IMR-90 (cell line): ENCODE results near the gene PARD6G. TPM values are rescaled to one million over a fixed set of nuclear protein-coding genes. Genes with fewer than 3 reads are reported as not detected.

Experiments
- ATAC-seq: fragments of 200-7000 bp; cut with Tn5 transposase; 2 replicates; pipeline ENCODE4 v1.9.1; 2020; ENCODE audit warnings: low read depth, mild to moderate bottlenecking, moderate library complexity
- BruUV-seq: library from RNA; stranded (reverse); fragments of 400-500 nt; replicated peaks from 2 replicates; lab custom pipeline; 2021; lab: Mats Ljungman, UMichigan
- CTCF ChIA-PET: fragments of 300-600 bp; formaldehyde crosslinking; extraction: SDS; loops from one replicate; lab custom pipeline; 2021; ENCODE audit warnings: antibody characterized with exemption; lab: Yijun Ruan, JAX
- POLR2A ChIA-PET: fragments of 300-600 bp; sonication (Branson Sonifier 250); formaldehyde crosslinking; loops from one replicate; lab custom pipeline; 2022; ENCODE audit warnings: antibody characterized with exemption; ENCODE audit not compliant: unreplicated experiment; lab: Charles Lee
- DNase-seq: peaks from one replicate; pipeline ENCODE4 v3.0.0; 2013
- H2AFZ ChIP-seq: replicated peaks from 2 replicates; pipeline ENCODE3; 2013; ENCODE audit warnings: low read length, mild to moderate bottlenecking; ENCODE audit not compliant: poor library complexity
- H2AK5ac ChIP-seq: 2 replicates; pipeline ENCODE4 v1.6.1; 2013; ENCODE audit warnings: low read depth, low read length, inconsistent platforms
- H2AK9ac ChIP-seq: replicated peaks from 2 replicates; pipeline ENCODE3; 2013; ENCODE audit warnings: mild to moderate bottlenecking, low read depth, low read length, moderate library complexity; ENCODE audit not compliant: poor library complexity
- H2BK120ac ChIP-seq: 2 replicates; pipeline ENCODE4 v1.6.1; 2013; ENCODE audit warnings: low read depth, low read length, inconsistent platforms
- H2BK15ac ChIP-seq: 3 replicates; pipeline ENCODE4 v1.6.1; 2013; ENCODE audit warnings: low read depth, low read length, inconsistent platforms
- H2BK20ac ChIP-seq: 2 replicates; pipeline ENCODE4 v1.6.1; 2013; ENCODE audit warnings: low read depth, mild to moderate bottlenecking, inconsistent platforms, low read length, moderate library complexity
- H2BK5ac ChIP-seq: 2 replicates; pipeline ENCODE4 v1.6.1; 2013; ENCODE audit warnings: mild to moderate bottlenecking, low read depth, low read length, inconsistent platforms; ENCODE audit not compliant: poor library complexity, severe bottlenecking
- H3K14ac ChIP-seq: replicated peaks from 2 replicates; pipeline ENCODE4 v1.6.1; 2013; ENCODE audit warnings: low read depth, low read length, inconsistent platforms
- H3K18ac ChIP-seq: 2 replicates; pipeline ENCODE4 v1.6.1; 2013; ENCODE audit warnings: low read depth, low read length, control low read depth
- H3K23ac ChIP-seq: 2 replicates; pipeline ENCODE4 v1.6.1; 2013; ENCODE audit warnings: low read depth, low read length, inconsistent platforms
- H3K27ac ChIP-seq: 2 replicates; pipeline ENCODE4 v1.5.1; 2013; ENCODE audit warnings: mild to moderate bottlenecking, control low read depth, low read length; ENCODE audit not compliant: insufficient read depth
- H3K27me3 ChIP-seq: 2 replicates; pipeline ENCODE4 v1.6.1; 2013; ENCODE audit warnings: low read length; ENCODE audit not compliant: control insufficient read depth, insufficient read depth
- H3K36me3 ChIP-seq: 2 replicates; pipeline ENCODE4 v1.6.1; 2013; ENCODE audit warnings: low read length, mixed read lengths; ENCODE audit not compliant: control insufficient read depth, insufficient read depth
- H3K4ac ChIP-seq: 2 replicates; pipeline ENCODE4 v1.6.1; 2013; ENCODE audit warnings: low read depth, low read length, inconsistent platforms
- H3K4me1 ChIP-seq: 2 replicates; pipeline ENCODE4 v1.6.1; 2013; ENCODE audit warnings: low read length, mixed read lengths; ENCODE audit not compliant: control insufficient read depth, insufficient read depth
- H3K4me2 ChIP-seq: 2 replicates; pipeline ENCODE4 v1.6.1; 2013; ENCODE audit warnings: low read depth, mild to moderate bottlenecking, control low read depth, low read length, moderate library complexity
- H3K4me3 ChIP-seq: 2 replicates; pipeline ENCODE4 v1.5.1; 2013; ENCODE audit warnings: low read depth, mild to moderate bottlenecking, control low read depth, low read length, moderate library complexity; ENCODE audit not compliant: insufficient read depth
- H3K56ac ChIP-seq: 2 replicates; pipeline ENCODE4 v1.6.1; 2013; ENCODE audit warnings: low read length, inconsistent platforms; ENCODE audit not compliant: insufficient read depth; ENCODE audit errors: extremely low read depth
- H3K79me1 ChIP-seq, 2 experiments: 2 replicates each; pipeline ENCODE4 v1.6.1; 2013; ENCODE audit warnings: low read length in 2 of 2, inconsistent platforms in 1 of 2, low read depth in 1 of 2
- H3K9ac ChIP-seq: 2 replicates; pipeline ENCODE4 v1.6.1; 2013; ENCODE audit warnings: low read depth, low read length, control low read depth
- H3K9me1 ChIP-seq: 2 replicates; pipeline ENCODE4 v1.6.1; 2013; ENCODE audit warnings: low read length, inconsistent platforms; ENCODE audit not compliant: insufficient read depth
- H3K9me3 ChIP-seq: 2 replicates; pipeline ENCODE4 v1.6.1; 2013; ENCODE audit warnings: low read length; ENCODE audit not compliant: control insufficient read depth, insufficient read depth
- H4K20me1 ChIP-seq: 2 replicates; pipeline ENCODE4 v1.6.1; 2013; ENCODE audit warnings: low read length, inconsistent platforms; ENCODE audit not compliant: insufficient read depth
- H4K5ac ChIP-seq: 2 replicates; pipeline ENCODE4 v1.6.1; 2013; ENCODE audit warnings: mild to moderate bottlenecking, low read depth, low read length, control low read depth
- H4K8ac ChIP-seq, 2 experiments: 2 replicates each; pipeline ENCODE4 v1.6.1; 2013; ENCODE audit warnings: low read depth in 2 of 2, low read length in 2 of 2, control low read depth in 1 of 2, inconsistent platforms in 1 of 2
- H4K91ac ChIP-seq: 2 replicates; pipeline ENCODE4 v1.6.1; 2013; ENCODE audit warnings: low read depth, low read length, inconsistent platforms; ENCODE audit not compliant: insufficient read depth
- BHLHE40 ChIP-seq: fragments of 150-350 bp; IDR thresholded peaks from 2 replicates; pipeline ENCODE4 v1.6.1; 2016; ENCODE audit warnings: mild to moderate bottlenecking, low read depth, low read length
- CEBPB ChIP-seq: IDR thresholded peaks from 2 replicates; pipeline ENCODE4 v1.6.1; 2012; ENCODE audit warnings: low read depth, low read length, improper control_type of control experiment
- CHD1 ChIP-seq: IDR thresholded peaks from 2 replicates; pipeline ENCODE4 v1.6.1; 2012; ENCODE audit warnings: low read depth, low read length, improper control_type of control experiment
- CTCF ChIP-seq: conservative IDR thresholded peaks from 2 replicates; pipeline ENCODE4 v1.5.1; 2012; ENCODE audit warnings: mild to moderate bottlenecking, low read depth, low read length, improper control_type of control experiment
- MAZ ChIP-seq: IDR thresholded peaks from 2 replicates; pipeline ENCODE4 v1.6.1; 2012; ENCODE audit warnings: low read depth, mild to moderate bottlenecking, low read length, improper control_type of control experiment, moderate library complexity, borderline replicate concordance
- NFE2L2 ChIP-seq: fragments of 150-350 bp; IDR thresholded peaks from 2 replicates; pipeline ENCODE4 v1.6.1; 2016; ENCODE audit warnings: low read depth, mild to moderate bottlenecking, low read length
- RAD21 ChIP-seq: IDR thresholded peaks from 2 replicates; pipeline ENCODE4 v1.6.1; 2012; ENCODE audit warnings: low read length, improper control_type of control experiment
- RCOR1 ChIP-seq: IDR thresholded peaks from 2 replicates; pipeline ENCODE4 v1.6.1; 2012; ENCODE audit warnings: mild to moderate bottlenecking, low read length, improper control_type of control experiment; ENCODE audit not compliant: insufficient replicate concordance
- SMC3 ChIP-seq: fragments of 150-350 bp; IDR thresholded peaks from 2 replicates; pipeline ENCODE4 v1.6.1; 2016; ENCODE audit warnings: low read depth, mild to moderate bottlenecking, antibody characterized with exemption, low read length, moderate library complexity
- WGBS, 2 experiments: methylation state at CpG; one replicate each; pipeline versions ENCODE4 v1.1.5 to v1.1.7; 2013; ENCODE audit warnings: missing lambda C conversion rate in 2 of 2; ENCODE audit not compliant: insufficient read length in 1 of 2; ENCODE audit errors: extremely low coverage in 2 of 2; 5-methylcytosine and 5-hydroxymethylcytosine counted together
- dilution Hi-C: fragments of 300-500 bp; cut with HindIII; formaldehyde crosslinking; loops from one replicate; pipeline ENCODE4 v1.14.3; 2018; ENCODE audit warnings: low sequenced_read_pairs; ENCODE audit not compliant: unreplicated experiment
- in situ Hi-C: fragments of 300-500 bp; cut with MboI; formaldehyde crosslinking; loops from 3 replicates; pipeline ENCODE4 v1.14.3; 2019; ENCODE audit warnings: low sequenced_read_pairs, inconsistent platforms, mixed read lengths
- intact Hi-C: fragments of 100-400 bp; cut with micrococcal nuclease; formaldehyde crosslinking; loops from 2 replicates; pipeline ENCODE4 v1.10.0; 2022
- polyA plus RNA-seq, 3 experiments: library from polyadenylated mRNA; depleted of rRNA; stranded (reverse); fragments of >200 nt; gene quantifications; 2 replicates each; pipeline ENCODE4 v1.2.3, GENCODE V29; 2012; ENCODE audit warnings: low replicate concordance in 1 of 3
- total RNA-seq: library from RNA; depleted of rRNA; stranded (reverse); fragments of >200 nt; gene quantifications from 2 replicates; pipeline ENCODE4 v1.2.3, GENCODE V29; 2012
- TF ChIP-seq, protein P1 (sequence below): fragments of 150-350 bp; IDR thresholded peaks from 2 replicates; pipeline ENCODE4 v1.6.1; 2016; ENCODE audit warnings: low read depth, mild to moderate bottlenecking, low read length, moderate library complexity, borderline replicate concordance
- TF ChIP-seq, protein P2 (sequence below): fragments of 150-350 bp; IDR thresholded peaks from 2 replicates; pipeline ENCODE4 v1.6.1; 2017; ENCODE audit warnings: mild to moderate bottlenecking, antibody characterized with exemption, low read length, low read depth

The PARD6G gene
- total and polyA plus RNA-seq, 2 of the 4 experiments (the other 2 are of a cell fraction), result 2.5 to 4.6 TPM

GRCh38 chr18:80250740-80251364, 3.5 kb upstream of the PARD6G start:
- H4K5ac ChIP-seq, result no peak overlapping the region
- H3K27ac ChIP-seq, result no peak overlapping the region
- H3K14ac ChIP-seq, result no peak overlapping the region
- H3K27me3 ChIP-seq, result no peaks in the 10 kb centered on the region; the same call in 1 of the 2 replicates
- no peak overlapping the region for H3K4me2 ChIP-seq
- no peak overlapping the region for H2AK9ac ChIP-seq
- H4K91ac ChIP-seq, result no peak overlapping the region
- H3K79me1 ChIP-seq, result 0 out of 4 replicates have a peak, but pooled peaks cover 0 to 4% of the 10 kb centered on the region in 2 experiments
- no peak overlapping the region for H4K8ac ChIP-seq
- H3K4me3 ChIP-seq, result no peak overlapping the region
- H2BK15ac ChIP-seq, result no peak overlapping the region
- no peak overlapping the region for H2BK5ac ChIP-seq
- intact Hi-C loops (no loop called here), dilution Hi-C loops (no loop called here), in situ Hi-C loops (no loop called here)
- ATAC-seq, result no peak
- POLR2A ChIA-PET, result no interaction called here
- CTCF ChIA-PET, result no interaction called here
- H3K9me3 ChIP-seq, result no peaks in the 10 kb centered on the region
- no peak overlapping the region for H3K9ac ChIP-seq
- no peak overlapping the region for H3K18ac ChIP-seq
- BruUV-seq, result no TSS peak
- no peak overlapping the region for H3K4ac ChIP-seq
- H2BK120ac ChIP-seq, result no peak overlapping the region
- no peak overlapping the region for H3K23ac ChIP-seq
- H2AK5ac ChIP-seq, result no peak overlapping the region
- no peaks in the 10 kb centered on the region for H4K20me1 ChIP-seq
- no CpG with 5 or more reads among the region's 6 CpGs for WGBS, 2 experiments
- no peak for DNase-seq
- no peak overlapping the region for H2BK20ac ChIP-seq
- H3K9me1 ChIP-seq, result no peaks in the 10 kb centered on the region
- TF ChIP-seq RCOR1 (no peak), SMC3 (no peak), RAD21 (no peak), NFE2L2 (no peak), MAZ (no peak), CTCF (no peak), CHD1 (no peak), BHLHE40 (no peak), CEBPB (no peak)
- TF ChIP-seq, protein P1, sequence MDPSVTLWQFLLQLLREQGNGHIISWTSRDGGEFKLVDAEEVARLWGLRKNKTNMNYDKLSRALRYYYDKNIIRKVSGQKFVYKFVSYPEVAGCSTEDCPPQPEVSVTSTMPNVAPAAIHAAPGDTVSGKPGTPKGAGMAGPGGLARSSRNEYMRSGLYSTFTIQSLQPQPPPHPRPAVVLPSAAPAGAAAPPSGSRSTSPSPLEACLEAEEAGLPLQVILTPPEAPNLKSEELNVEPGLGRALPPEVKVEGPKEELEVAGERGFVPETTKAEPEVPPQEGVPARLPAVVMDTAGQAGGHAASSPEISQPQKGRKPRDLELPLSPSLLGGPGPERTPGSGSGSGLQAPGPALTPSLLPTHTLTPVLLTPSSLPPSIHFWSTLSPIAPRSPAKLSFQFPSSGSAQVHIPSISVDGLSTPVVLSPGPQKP, result no peak
- TF ChIP-seq, protein P2, sequence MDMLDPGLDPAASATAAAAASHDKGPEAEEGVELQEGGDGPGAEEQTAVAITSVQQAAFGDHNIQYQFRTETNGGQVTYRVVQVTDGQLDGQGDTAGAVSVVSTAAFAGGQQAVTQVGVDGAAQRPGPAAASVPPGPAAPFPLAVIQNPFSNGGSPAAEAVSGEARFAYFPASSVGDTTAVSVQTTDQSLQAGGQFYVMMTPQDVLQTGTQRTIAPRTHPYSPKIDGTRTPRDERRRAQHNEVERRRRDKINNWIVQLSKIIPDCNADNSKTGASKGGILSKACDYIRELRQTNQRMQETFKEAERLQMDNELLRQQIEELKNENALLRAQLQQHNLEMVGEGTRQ, result no peak
- H2AFZ ChIP-seq, result no peak overlapping the region
- H3K4me1 ChIP-seq, result peaks cover 1% of the 10 kb centered on the region
- H3K36me3 ChIP-seq, result no peaks in the 10 kb centered on the region
- no peak overlapping the region for H3K56ac ChIP-seq
